ENCODE data around the gene TEX19.
"Not testable (repeated sequence)": the region's sequence is repeated elsewhere in the genome, so short reads cannot be mapped to it uniquely, and the experiment has no call there.

TEX19 gene

DNA sequence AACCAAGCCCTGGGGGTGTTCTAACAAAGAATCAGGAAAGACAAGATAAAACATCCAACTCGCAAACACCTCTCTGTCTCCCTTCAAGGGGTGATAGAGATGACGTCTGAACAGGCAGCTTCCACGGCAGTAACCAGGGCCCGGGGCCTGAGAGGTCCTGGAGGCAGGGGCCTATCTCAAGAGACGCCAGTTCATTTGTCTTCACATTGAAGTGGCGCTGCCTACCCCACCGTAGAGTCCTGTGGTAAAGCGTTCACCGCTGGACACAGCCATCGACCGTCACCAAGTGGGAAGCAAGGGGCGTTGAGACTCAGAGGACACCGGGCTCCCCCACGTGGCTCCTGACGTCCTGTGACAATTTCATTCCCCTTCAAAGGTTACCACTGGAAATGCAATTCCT is 33.9 kb downstream of the TEX19 start:
- no peak for DNase-seq

DNA sequence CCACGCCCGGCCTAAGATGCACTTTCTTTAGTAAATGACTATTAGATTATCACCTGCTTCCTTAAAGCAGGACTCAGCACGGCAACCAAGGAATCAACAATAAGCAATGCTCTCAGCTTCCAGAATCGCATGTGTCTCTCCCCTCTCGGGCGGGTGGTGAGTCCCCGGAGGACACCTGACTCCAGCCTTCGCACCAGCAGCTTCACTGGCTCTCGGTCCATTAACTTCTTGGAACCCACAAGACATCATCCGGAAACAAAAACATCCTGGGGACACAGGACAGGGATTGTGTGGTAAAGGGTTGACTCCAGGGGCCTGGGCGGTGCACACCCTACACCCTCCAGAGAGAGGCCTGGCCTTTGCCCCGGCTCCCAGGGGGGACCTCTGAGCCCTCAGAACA is 35.2 kb downstream of the TEX19 start:
- no peak for DNase-seq

GRCh38 chr17:82396601-82397435 is 37.8 kb downstream of the TEX19 start:
- no peak for DNase-seq

- no peak for DNase-seq
These were observed 38.6 kb downstream of the TEX19 start for GRCh38 chr17:82397449-82398335.

DNA sequence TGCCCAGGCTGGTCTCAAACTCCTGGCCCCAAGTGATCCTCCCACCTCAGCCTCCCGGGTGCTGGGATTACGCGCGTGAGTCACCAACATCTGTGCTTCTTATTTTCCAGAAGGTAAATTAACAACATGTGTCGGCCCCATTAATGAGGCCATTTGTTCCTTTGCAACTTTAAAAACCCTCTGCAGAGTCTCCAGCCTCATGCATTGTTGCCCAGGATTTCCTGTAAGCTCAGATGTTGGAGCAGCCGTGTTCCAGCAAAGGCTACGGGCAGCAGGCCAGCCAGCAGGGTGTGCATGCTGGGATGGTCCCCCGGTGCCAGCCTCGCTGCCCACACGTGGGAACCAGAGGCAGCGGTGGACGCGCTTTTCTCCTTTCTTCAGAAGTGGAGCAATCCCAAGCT is 40.0 kb downstream of the TEX19 start:
- DNase-seq = no peak

DNA sequence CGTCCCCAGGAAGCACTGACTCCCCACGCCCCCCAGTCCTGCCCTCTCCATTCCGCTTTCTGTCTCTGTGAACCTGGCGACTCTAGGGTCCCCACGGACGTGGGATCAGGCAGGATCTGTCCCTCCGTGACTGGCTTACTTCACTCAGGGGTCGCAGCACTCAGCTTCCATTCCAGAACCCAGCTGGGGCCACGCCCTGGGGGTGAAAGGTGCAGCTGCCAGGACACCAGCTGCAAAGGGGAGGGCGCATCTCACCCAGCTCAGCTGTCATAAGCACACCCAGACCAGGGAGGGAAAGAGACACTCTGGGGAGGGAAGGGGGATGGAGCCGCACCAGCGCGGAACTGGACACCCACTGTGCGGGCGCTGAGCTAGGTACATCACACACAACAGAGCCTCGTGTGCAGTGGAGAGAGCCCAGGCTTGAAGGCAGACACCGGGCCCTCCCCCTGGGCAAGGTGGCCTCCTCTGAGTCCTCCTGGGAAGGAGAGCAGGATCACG is 40.6 kb downstream of the TEX19 start:
- DNase-seq = no peak

- DNase-seq = no peak
These were observed 41.2 kb downstream of the TEX19 start for GRCh38 chr17:82400206-82400605.

- no peak for DNase-seq
These were observed 41.8 kb downstream of the TEX19 start for GRCh38 chr17:82400830-82401229.

GRCh38 chr17:82402865-82403264 is 43.8 kb downstream of the TEX19 start:
- DNase-seq = no peak

DNA sequence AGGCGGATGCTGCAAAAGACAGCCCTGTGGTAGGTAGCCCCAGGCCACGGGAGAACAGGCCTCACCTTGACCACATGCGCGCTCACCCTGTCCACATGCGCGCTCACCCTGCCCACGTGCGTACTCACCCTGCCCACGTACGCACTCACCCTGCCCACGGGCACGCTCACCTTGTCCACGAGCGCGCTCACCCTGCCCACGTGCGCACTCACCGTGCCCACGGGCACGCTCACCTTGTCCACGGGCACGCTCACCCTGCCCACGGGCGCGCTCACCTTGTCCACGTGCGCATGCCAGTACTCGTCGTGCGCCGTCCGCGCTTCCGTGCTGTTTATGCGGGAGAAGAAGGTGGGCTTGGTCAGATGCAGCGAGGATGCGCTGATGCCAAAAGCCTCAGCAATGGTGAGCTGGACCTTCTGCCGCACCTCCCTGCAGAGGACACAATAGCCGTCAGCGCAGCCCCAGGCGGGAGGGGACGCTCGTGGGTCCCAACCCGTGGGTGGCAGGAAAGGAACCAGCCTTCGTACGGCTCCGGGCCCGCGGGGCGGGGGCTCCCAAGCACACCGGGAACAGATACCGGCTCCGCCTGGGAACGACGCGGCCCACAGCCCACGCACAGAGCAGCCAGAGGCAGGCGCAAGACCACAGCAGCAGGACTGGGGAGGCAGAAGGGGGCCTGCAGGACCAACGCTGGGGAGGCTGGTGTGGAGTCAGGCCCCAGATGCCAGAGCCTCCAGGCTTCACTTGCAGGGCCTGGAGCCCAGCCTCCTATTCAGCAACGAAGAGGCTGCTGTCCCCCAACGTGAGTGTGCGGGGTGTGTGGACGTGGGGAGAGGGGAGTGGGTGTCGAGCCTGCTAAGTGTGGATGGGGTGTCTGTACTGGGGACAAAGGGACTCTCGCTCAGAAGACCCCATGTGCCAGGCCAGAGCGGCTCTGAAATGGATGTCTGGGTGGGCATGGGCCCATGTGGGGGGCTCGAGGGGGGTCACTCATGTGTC is 44.9 kb downstream of the TEX19 start:
- no peak for DNase-seq

GRCh38 chr17:82405051-82405450 is 46.0 kb downstream of the TEX19 start:
- no peak for DNase-seq

DNA sequence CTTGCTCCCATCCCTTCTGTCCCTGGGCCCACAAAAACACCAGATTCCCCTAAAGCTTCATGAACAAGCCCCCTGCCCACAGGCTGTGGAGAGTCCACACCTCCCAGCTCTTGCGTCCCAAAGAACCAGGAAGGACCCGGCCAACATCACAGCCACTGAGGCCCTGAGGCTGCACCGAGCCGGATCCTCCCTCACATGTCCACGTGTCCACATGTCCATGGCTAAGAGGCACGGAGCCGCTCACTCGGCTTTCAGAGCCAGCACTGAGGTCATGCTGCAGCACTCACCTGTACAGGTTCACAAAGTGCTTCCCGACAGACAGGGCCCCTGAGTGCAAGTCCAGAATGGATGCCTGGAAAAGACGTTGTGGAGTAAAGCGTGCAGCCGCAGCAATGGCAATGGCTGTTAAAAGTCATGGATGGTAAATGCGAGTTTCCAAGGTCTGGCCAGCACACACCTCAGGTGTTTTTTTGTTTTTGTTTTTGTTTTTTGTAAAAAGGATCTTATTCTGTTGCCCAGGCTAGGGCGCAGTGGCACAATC is 47.2 kb downstream of the TEX19 start:
- no peak for DNase-seq

GRCh38 chr17:82407255-82407654 is 48.2 kb downstream of the TEX19 start:
- DNase-seq = no peak

DNA sequence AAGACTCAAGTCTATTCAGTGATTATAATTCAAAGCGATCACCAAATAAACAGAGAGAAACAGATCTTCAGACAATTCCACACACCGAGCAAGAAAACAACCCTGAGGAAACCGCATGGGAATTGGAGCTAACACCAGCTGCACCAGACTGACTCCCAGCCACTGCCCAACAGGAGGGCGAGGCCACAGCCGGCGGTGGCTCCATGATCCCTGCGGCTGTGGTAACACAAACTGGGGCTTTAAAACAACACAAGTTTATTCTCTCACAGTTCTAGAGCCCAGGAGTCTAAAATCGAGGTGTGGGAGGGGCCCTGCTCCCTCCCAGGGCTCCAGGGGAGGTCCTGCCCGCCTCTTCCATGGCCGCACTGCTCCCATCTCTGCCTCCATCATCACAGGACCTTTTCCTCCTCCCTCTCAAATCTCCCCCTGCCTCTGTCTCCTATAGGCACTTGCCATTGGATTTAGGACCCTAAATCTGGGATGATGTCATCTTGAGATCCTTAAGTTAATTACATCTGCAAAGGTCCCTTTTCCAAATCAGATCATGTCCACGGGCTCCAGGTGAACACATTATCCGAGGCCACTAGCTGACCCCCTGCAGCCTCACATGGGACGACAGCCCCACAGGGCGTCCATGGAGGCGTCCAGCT is 49.4 kb downstream of the TEX19 start:
- no peak for DNase-seq

DNA sequence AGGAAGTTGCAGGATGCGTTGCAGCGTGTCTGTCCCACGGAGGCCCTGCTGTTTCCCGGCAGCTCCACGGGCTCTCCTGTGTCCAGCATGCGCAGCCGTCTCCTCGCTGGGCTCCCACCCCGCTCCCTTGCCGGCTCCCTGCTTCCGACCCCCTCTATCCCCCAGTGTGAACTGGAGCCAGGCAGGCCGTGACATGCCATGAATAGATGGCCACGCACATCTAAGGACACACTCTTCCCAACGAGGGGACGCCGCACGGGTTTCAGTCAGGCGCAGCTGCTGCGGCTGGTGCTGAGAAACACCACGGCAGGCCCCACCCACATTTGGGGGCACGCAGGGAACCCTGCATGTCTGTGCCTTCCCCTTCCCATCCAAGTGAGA is 49.9 kb downstream of the TEX19 start:
- DNase-seq = no peak

- no peak for DNase-seq
These were observed 51.1 kb downstream of the TEX19 start for GRCh38 chr17:82410014-82410716.

GRCh38 chr17:82411396-82412053 is 52.5 kb downstream of the TEX19 start:
- DNase-seq = no peak

DNA sequence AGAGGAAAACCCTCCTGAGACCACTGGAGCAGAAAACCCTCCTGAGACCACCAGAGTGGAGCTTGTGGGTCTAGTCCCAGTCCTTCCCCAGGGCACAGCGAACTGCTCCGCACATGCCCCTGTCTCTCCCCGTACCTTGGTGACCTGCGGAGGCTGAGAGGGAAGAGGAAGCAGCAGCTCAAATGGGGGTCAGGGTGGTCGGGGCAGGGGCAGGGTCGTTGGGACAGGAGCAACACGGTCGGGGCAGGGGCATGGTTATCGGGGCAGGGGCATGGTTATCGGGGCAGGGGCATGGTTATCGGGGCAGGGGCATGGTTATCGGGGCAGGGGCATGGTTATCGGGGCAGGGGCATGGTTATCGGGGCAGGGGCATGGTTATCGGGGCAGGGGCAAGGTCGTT is 53.0 kb downstream of the TEX19 start:
- not testable (repeated sequence) for DNase-seq

- no peak for DNase-seq
These were observed 53.8 kb downstream of the TEX19 start for GRCh38 chr17:82412535-82413520.
